HEK293 (cell line): ENCODE data around the gene AKR7A3.

Source experiments
- CTCF ChIA-PET: fragments of 350-600 bp; formaldehyde crosslinking; extraction: SDS; loops from one replicate; lab custom pipeline; 2021; ENCODE audit warnings: antibody characterized with exemption; lab: Yijun Ruan, JAX
- POLR2A ChIA-PET: fragments of 300-600 bp; formaldehyde crosslinking; extraction: SDS; loops from one replicate; lab custom pipeline; 2020; ENCODE audit warnings: antibody characterized with exemption, inconsistent platforms; lab: Yijun Ruan, JAX
- H3K27ac ChIP-seq: fragments of 200-500 bp; sonication (Bioruptor generic); 2 replicates; pipeline ENCODE4 v1.5.1; 2014; ENCODE audit warnings: low read depth, low read length, control low read depth, inconsistent platforms; ENCODE audit errors: extremely low read depth
- H3K36me3 ChIP-seq, 2 experiments: fragments of 200-500 bp in 1 of 2; sonication (Bioruptor generic) in 1 of 2; 1 replicate in 1 of 2; 2 replicates in 1 of 2; pipeline ENCODE4 v1.5.1; 2014 to 2017; ENCODE audit warnings: inconsistent platforms in 2 of 2, low read length in 2 of 2; ENCODE audit not compliant: control insufficient read depth in 2 of 2, insufficient read depth in 1 of 2
- H3K4me1 ChIP-seq: fragments of 200-500 bp; sonication (Bioruptor generic); 2 replicates; pipeline ENCODE4 v1.5.1; 2014; ENCODE audit warnings: mild to moderate bottlenecking, low read length, inconsistent platforms; ENCODE audit not compliant: control insufficient read depth, insufficient read depth
- H3K4me3 ChIP-seq: 2 replicates; pipeline ENCODE4 v1.5.1; 2011; ENCODE audit warnings: low read depth, mild to moderate bottlenecking, control low read depth, low read length, moderate library complexity
- H3K9me3 ChIP-seq: fragments of 200-500 bp; sonication (Bioruptor generic); 2 replicates; pipeline ENCODE4 v1.5.1; 2014; ENCODE audit warnings: low read depth, low read length, inconsistent platforms; ENCODE audit not compliant: control insufficient read depth, insufficient read depth
- ATF2 ChIP-seq: fragments of 450-650 bp; formaldehyde crosslinking; IDR thresholded peaks from 2 replicates; pipeline ENCODE4 v1.5.1; 2016; ENCODE audit warnings: missing biosample characterization, missing genetic modification characterization, low read depth
- KLF17 ChIP-seq: fragments of 450-650 bp; formaldehyde crosslinking; IDR thresholded peaks from 2 replicates; pipeline ENCODE4 v1.5.1; 2016; ENCODE audit warnings: missing biosample characterization, missing genetic modification characterization
- PRDM1 ChIP-seq: fragments of 450-650 bp; formaldehyde crosslinking; IDR thresholded peaks from 2 replicates; pipeline ENCODE4; 2016; ENCODE audit warnings: missing biosample characterization, missing genetic modification characterization
- SP3 ChIP-seq: fragments of 450-650 bp; formaldehyde crosslinking; IDR thresholded peaks from 2 replicates; pipeline ENCODE4 v1.5.1; 2016; ENCODE audit warnings: missing biosample characterization, missing genetic modification characterization
- TCF7L2 ChIP-seq: IDR thresholded peaks from 2 replicates; pipeline ENCODE4 v1.6.1; 2011; ENCODE audit warnings: low read depth, mild to moderate bottlenecking, inconsistent platforms, low read length, moderate library complexity, borderline replicate concordance
- ZBTB10 ChIP-seq: fragments of 450-650 bp; formaldehyde crosslinking; IDR thresholded peaks from 2 replicates; pipeline ENCODE4 v1.5.1; 2016; ENCODE audit warnings: missing biosample characterization, missing genetic modification characterization
- ZBTB44 ChIP-seq: fragments of 450-650 bp; IDR thresholded peaks from 2 replicates; pipeline ENCODE4 v1.5.1; 2018; ENCODE audit warnings: missing biosample characterization, mild to moderate bottlenecking, missing genetic modification characterization
- ZBTB49 ChIP-seq: fragments of 450-650 bp; formaldehyde crosslinking; IDR thresholded peaks from 2 replicates; pipeline ENCODE4 v1.5.1; 2016; ENCODE audit warnings: missing biosample characterization, missing genetic modification characterization, low read depth
- ZIC2 ChIP-seq: fragments of 450-650 bp; formaldehyde crosslinking; IDR thresholded peaks from 2 replicates; pipeline ENCODE4 v1.5.1; 2016; ENCODE audit warnings: missing biosample characterization, missing genetic modification characterization
- ZNF10 ChIP-seq: fragments of 450-650 bp; formaldehyde crosslinking; IDR thresholded peaks from 2 replicates; pipeline ENCODE4 v1.5.1; 2017; ENCODE audit warnings: missing biosample characterization, missing genetic modification characterization
- ZNF174 ChIP-seq: fragments of 450-650 bp; formaldehyde crosslinking; IDR thresholded peaks from 2 replicates; pipeline ENCODE4 v1.5.0; 2017; ENCODE audit warnings: missing biosample characterization, mild to moderate bottlenecking, missing genetic modification characterization
- ZNF302 ChIP-seq: fragments of 450-650 bp; formaldehyde crosslinking; IDR thresholded peaks from 2 replicates; pipeline ENCODE4 v1.5.1; 2016; ENCODE audit warnings: missing biosample characterization, missing genetic modification characterization, low read depth
- ZNF354C ChIP-seq: fragments of 450-650 bp; formaldehyde crosslinking; IDR thresholded peaks from 2 replicates; pipeline ENCODE4 v1.5.1; 2016; ENCODE audit warnings: missing biosample characterization, missing genetic modification characterization, low read depth, borderline replicate concordance
- ZNF366 ChIP-seq: fragments of 450-650 bp; formaldehyde crosslinking; conservative IDR thresholded peaks from 2 replicates; pipeline ENCODE4 v1.5.1; 2016; ENCODE audit warnings: missing biosample characterization, missing genetic modification characterization
- ZNF510 ChIP-seq: fragments of 450-650 bp; formaldehyde crosslinking; IDR thresholded peaks from 2 replicates; pipeline ENCODE4 v1.5.1; 2018; ENCODE audit warnings: mild to moderate bottlenecking, missing genetic modification characterization, missing biosample characterization; ENCODE audit not compliant: insufficient replicate concordance
- ZNF514 ChIP-seq: fragments of 450-650 bp; formaldehyde crosslinking; IDR thresholded peaks from 2 replicates; pipeline ENCODE4 v1.5.1; 2016; ENCODE audit warnings: missing biosample characterization, missing genetic modification characterization
- ZNF530 ChIP-seq: fragments of 450-650 bp; formaldehyde crosslinking; IDR thresholded peaks from 2 replicates; pipeline ENCODE4 v1.5.1; 2016; ENCODE audit warnings: low read depth, missing biosample characterization, missing genetic modification characterization
- ZNF580 ChIP-seq: fragments of 450-650 bp; formaldehyde crosslinking; IDR thresholded peaks from 2 replicates; pipeline ENCODE4 v1.5.1; 2016; ENCODE audit warnings: missing biosample characterization, missing genetic modification characterization
- ZNF664 ChIP-seq: fragments of 450-650 bp; formaldehyde crosslinking; IDR thresholded peaks from 2 replicates; pipeline ENCODE4 v1.5.1; 2016; ENCODE audit warnings: missing biosample characterization, missing genetic modification characterization
- ZNF768 ChIP-seq: fragments of 450-650 bp; formaldehyde crosslinking; IDR thresholded peaks from 2 replicates; pipeline ENCODE4 v1.5.1; 2018; ENCODE audit warnings: missing biosample characterization, mild to moderate bottlenecking, missing genetic modification characterization
- ZSCAN30 ChIP-seq: fragments of 450-650 bp; IDR thresholded peaks from 2 replicates; pipeline ENCODE4 v1.5.1; 2018; ENCODE audit warnings: missing biosample characterization, mild to moderate bottlenecking, missing genetic modification characterization, moderate library complexity

AKR7A3 gene

GRCh38 chr1:19329188-19329587 is 40.6 kb upstream of the AKR7A3 start (continued):
- no peak for TF ChIP-seq ATF2 (tag by site-specific recombination)
- no peak for TF ChIP-seq SP3 (tag by site-specific recombination)

GRCh38 chr1:19328486-19328885 is 39.9 kb upstream of the AKR7A3 start:
- H3K27ac ChIP-seq, result no peak overlapping the region
- H3K4me3 ChIP-seq, result no peak overlapping the region
- CTCF ChIA-PET, result no interaction called here
- no peaks in the 10 kb centered on the region for H3K9me3 ChIP-seq
- H3K36me3 ChIP-seq, result peaks cover 4 to 100% of the 10 kb centered on the region in 2 experiments; a peak in 2 of 3 replicates
- TF ChIP-seq ZBTB44 (tag by site-specific recombination) (no peak), ZNF580 (tag by site-specific recombination) (no peak), ZSCAN30 (tag by site-specific recombination) (no peak), ZNF664 (tag by site-specific recombination) (no peak), ZNF10 (tag by site-specific recombination) (no peak), ZNF302 (tag by site-specific recombination) (no peak), ZNF514 (tag by site-specific recombination) (no peak)
- no peaks in the 10 kb centered on the region for H3K4me1 ChIP-seq
- POLR2A ChIA-PET, result no interaction called here

- TF ChIP-seq ZBTB10 (no peak), ZNF768 (tag by site-specific recombination) (peak; percentile 77), ZNF510 (tag by site-specific recombination) (no peak)
- ChIA-PET POLR2A (interaction anchor here (0.8 kb wide), 1 partner anchor 15 kb away, joined by 3 read pairs; no protein-coding TSS in a partner anchor), CTCF (no interaction called here)
- H3K4me1 ChIP-seq, result no peaks in the 10 kb centered on the region
- no peak overlapping the region for H3K4me3 ChIP-seq
- no peak overlapping the region for H3K27ac ChIP-seq
- no peaks in the 10 kb centered on the region for H3K9me3 ChIP-seq
- peaks cover 4 to 100% of the 10 kb centered on the region in 2 experiments; a peak in 2 of 3 replicates for H3K36me3 ChIP-seq
These were observed 39.2 kb upstream of the AKR7A3 start for GRCh38 chr1:19327736-19328135.

GRCh38 chr1:19327301-19327700 is 38.7 kb upstream of the AKR7A3 start:
- CTCF ChIA-PET, result no interaction called here
- Histone ChIP-seq H3K27ac (no peak overlapping the region), H3K4me3 (no peak overlapping the region), H3K36me3 (peaks cover 4 to 100% of the 10 kb centered on the region in 2 experiments; a peak in 2 of 3 replicates), H3K4me1 (no peaks in the 10 kb centered on the region), H3K9me3 (no peaks in the 10 kb centered on the region)
- POLR2A ChIA-PET, result interaction anchor here (0.8 kb wide), 1 partner anchor 15 kb away, joined by 3 read pairs; no protein-coding TSS in a partner anchor
- TF ChIP-seq ZBTB49 (tag by site-specific recombination) (no peak), PRDM1 (tag by site-specific recombination) (no peak), ZNF530 (no peak), ZIC2 (tag by site-specific recombination) (no peak), KLF17 (tag by site-specific recombination) (no peak), ZNF174 (tag by site-specific recombination) (no peak), ZNF366 (tag by site-specific recombination) (peak; percentile 78), TCF7L2 (no peak), ZNF354C (tag by site-specific recombination) (no peak)
